HepG2 (cell line): ENCODE results near the gene TNFRSF1B. TPM values are rescaled to one million over a fixed set of nuclear protein-coding genes. Genes with fewer than 3 reads are reported as not detected.

Experiments used
- ATAC-seq: fragments of 200-7000 bp; cut with Tn5 transposase; 3 replicates; pipeline ENCODE4 v1.9.1; 2020; ENCODE audit warnings: mild to moderate bottlenecking, moderate library complexity
- BruUV-seq: library from RNA; stranded (reverse); fragments of 400-500 nt; replicated peaks from 2 replicates; lab custom pipeline; 2021; lab: Mats Ljungman, UMichigan
- CTCF ChIA-PET: fragments of 300-600 bp; formaldehyde crosslinking; extraction: SDS; loops from one replicate; lab custom pipeline; 2021; ENCODE audit warnings: low total read pairs, inconsistent platforms, low intra/inter-chr PET ratio; lab: Yijun Ruan, JAX
- POLR2A ChIA-PET: fragments of 350-600 bp; sonication (Branson Sonifier 250); formaldehyde crosslinking; loops from one replicate; lab custom pipeline; 2020; ENCODE audit warnings: antibody characterized with exemption, inconsistent platforms; lab: Yijun Ruan, JAX
- DNase-seq: peaks from one replicate; pipeline ENCODE4 v3.0.0-alpha.2; 2015; ENCODE audit warnings: low spot score
- FAIRE-seq: peaks from 3 replicates; lab custom pipeline; 2011; peaks lifted over from hg19 to GRCh38; lab: Jason Lieb, UNC
- H2AFZ ChIP-seq: one replicate; pipeline ENCODE4 v1.6.1; 2011; ENCODE audit warnings: low read length, inconsistent platforms
- H3K27ac ChIP-seq: fragments of 300-600 bp; 3 replicates; pipeline ENCODE4 v1.8.0; 2011; ENCODE audit warnings: mixed run types, mild to moderate bottlenecking, mixed read lengths, low read length, inconsistent platforms; ENCODE audit not compliant: insufficient read depth; ENCODE audit errors: extremely low read length
- H3K27me3 ChIP-seq, 2 experiments: fragments of 200-600 bp in 1 of 2; 2 replicates in 1 of 2; 3 replicates in 1 of 2; pipeline versions ENCODE4 v1.6.0 to v1.8.0; 2011; ENCODE audit warnings: low read length in 2 of 2, mild to moderate bottlenecking in 2 of 2, moderate library complexity in 2 of 2, inconsistent platforms in 1 of 2; ENCODE audit not compliant: insufficient read depth in 2 of 2, control insufficient read depth in 1 of 2
- H3K36me3 ChIP-seq, 2 experiments: fragments of 200-600 bp in 1 of 2; replicated peaks in 1 of 2; 2 replicates in 1 of 2; 3 replicates in 1 of 2; pipeline versions ENCODE4 v1.5.1 to v1.8.0; 2011; ENCODE audit warnings: low read length in 2 of 2, inconsistent platforms in 1 of 2; ENCODE audit not compliant: insufficient read depth in 2 of 2, control insufficient read depth in 1 of 2
- H3K4me1 ChIP-seq: 2 replicates; pipeline ENCODE4 v1.5.1; 2012; ENCODE audit warnings: low read length, inconsistent platforms; ENCODE audit not compliant: insufficient read depth
- H3K4me2 ChIP-seq: 2 replicates; pipeline ENCODE4 v1.6.0; 2011; ENCODE audit warnings: low read depth, low read length, inconsistent platforms
- H3K4me3 ChIP-seq, 3 experiments: fragments of 200-600 bp in 1 of 3; sonication (generic), shearing (Covaris generic) in 1 of 3; replicated peaks in 1 of 3; 2 replicates each; pipeline ENCODE4 v1.5.1; 2011 to 2016; ENCODE audit warnings: low read length in 3 of 3, inconsistent platforms in 2 of 3, low read depth in 2 of 3, mild to moderate bottlenecking in 2 of 3, control low read depth in 1 of 3, mixed read lengths in 1 of 3; ENCODE audit not compliant: insufficient read depth in 1 of 3
- H3K79me2 ChIP-seq: one replicate; pipeline ENCODE4 v1.6.1; 2011; ENCODE audit warnings: low read length, inconsistent platforms; ENCODE audit not compliant: insufficient read depth
- H3K9ac ChIP-seq: 2 replicates; pipeline ENCODE4 v1.6.0; 2011; ENCODE audit warnings: mild to moderate bottlenecking, low read depth, low read length, inconsistent platforms; ENCODE audit not compliant: insufficient read depth
- H3K9me3 ChIP-seq: 2 replicates; pipeline ENCODE4 v1.5.1; 2012; ENCODE audit warnings: mild to moderate bottlenecking, low read length
- H4K20me1 ChIP-seq: 2 replicates; pipeline ENCODE4 v1.6.0; 2011; ENCODE audit warnings: inconsistent platforms, mild to moderate bottlenecking, low read length, moderate library complexity; ENCODE audit not compliant: insufficient read depth
- FOXA1 ChIP-seq, 2 experiments: fragments of 450-650 bp in 1 of 2; sonication (generic) in 1 of 2; formaldehyde crosslinking in 1 of 2; IDR thresholded peaks; 2 replicates each; pipeline versions ENCODE4 v1.4.0 to v1.6.1; 2016 to 2020; ENCODE audit warnings: missing genetic modification reagents in 1 of 2
- MXD3 ChIP-seq: IDR thresholded peaks from 2 replicates; pipeline ENCODE4 v1.6.1; 2016; ENCODE audit warnings: mild to moderate bottlenecking, missing biosample characterization, missing genetic modification reagents
- REXO4 ChIP-seq: sonication (generic); formaldehyde crosslinking; IDR thresholded peaks from 2 replicates; pipeline ENCODE4 v1.8.0; 2022; ENCODE audit warnings: missing genetic modification reagents, mild to moderate bottlenecking, borderline replicate concordance
- ZNF207 ChIP-seq: fragments of 450-650 bp; IDR thresholded peaks from 2 replicates; pipeline ENCODE4 v1.6.1; 2016; ENCODE audit warnings: antibody characterized with exemption, borderline replicate concordance
- ZNF598 ChIP-seq: sonication (generic); formaldehyde crosslinking; IDR thresholded peaks from 2 replicates; pipeline ENCODE4 v1.5.1; 2020; ENCODE audit warnings: mild to moderate bottlenecking, missing genetic modification reagents, borderline replicate concordance
- ZNF788 ChIP-seq: sonication (generic); formaldehyde crosslinking; IDR thresholded peaks from 2 replicates; pipeline ENCODE4 v1.5.0; 2020; ENCODE audit warnings: mild to moderate bottlenecking, missing genetic modification reagents, borderline replicate concordance
- ZSCAN25 ChIP-seq: sonication (generic); formaldehyde crosslinking; IDR thresholded peaks from 2 replicates; pipeline ENCODE4 v1.8.0; 2022; ENCODE audit warnings: mild to moderate bottlenecking, missing genetic modification reagents
- WGBS: methylation state at CpG from one replicate; pipeline ENCODE4 v1.1.6; 2017; ENCODE audit warnings: low lambda C conversion rate; 5-methylcytosine and 5-hydroxymethylcytosine counted together
- in situ Hi-C: cut with HindIII; loops from 2 replicates; pipeline ENCODE4 v1.10.0; 2017; ENCODE audit warnings: low pct_unique_long_range_greater_than_20kb; ENCODE audit not compliant: extremely low pct_ligation_motif_present
- intact Hi-C: fragments of 100-400 bp; cut with micrococcal nuclease; formaldehyde crosslinking; loops from one replicate; pipeline ENCODE4 v1.10.0; 2022; ENCODE audit not compliant: unreplicated experiment
- polyA plus RNA-seq, 8 experiments: library from polyadenylated mRNA; depleted of rRNA in 3 of 8; stranded (reverse) in 7 of 8; unstranded in 1 of 8; fragments of >200 nt; fragmentation: Illumina TruSeq in 4 of 8; extraction: Trizol in 4 of 8; gene quantifications; 2 replicates each; pipeline versions ENCODE4 v1.2.1 to v1.2.3, GENCODE V29; 2011 to 2016; ENCODE audit warnings: low read depth in 4 of 8, missing spikeins in 1 of 8, mixed read lengths in 1 of 8; ENCODE audit not compliant: insufficient read depth in 1 of 8
- total RNA-seq, 5 experiments: library from RNA; depleted of rRNA; stranded (reverse); fragments of >200 nt; fragmentation: Illumina TruSeq; extraction: Trizol; gene quantifications; 2 replicates each; pipeline ENCODE4 v1.2.3, GENCODE V29; 2016; ENCODE audit warnings: low read depth in 1 of 5

TNFRSF1B gene
- total and polyA plus RNA-seq, 2 of the 13 experiments (the other 11 are each of a cell fraction or from before 2014, with no cell fraction given), result 0.04 to 0.11 TPM

GRCh38 chr1:12143631-12144155, 23.1 kb upstream of the TNFRSF1B start (continued):
- no peak for TF ChIP-seq ZNF598 (CRISPR knock-in tag)
- no peak for TF ChIP-seq REXO4 (CRISPR knock-in tag)
- TF ChIP-seq FOXA1 (IDR thresholded peaks at IDR 0.05), result no peak
- peak; percentile 74 for TF ChIP-seq FOXA1 (CRISPR knock-in tag; IDR thresholded peaks at IDR 0.05)
- TF ChIP-seq MXD3 (CRISPR knock-in tag), result no peak

GRCh38 chr1:12144236-12144635, 22.6 kb upstream of the TNFRSF1B start:
- DNase-seq, result no peak
- no peaks in the 10 kb centered on the region for H4K20me1 ChIP-seq
- no peak for ATAC-seq
- FAIRE-seq, result no peak
- ChIA-PET POLR2A (no interaction called here), CTCF (no interaction called here)
- H3K36me3 ChIP-seq, result no peaks in the 10 kb centered on the region
- no peak overlapping the region for H3K4me3 ChIP-seq
- no TSS peak for BruUV-seq
- TF ChIP-seq ZNF207 (no peak), ZSCAN25 (CRISPR knock-in tag) (peak; percentile 77), ZNF788 (CRISPR knock-in tag) (no peak)
- peaks cover 43% of the 10 kb centered on the region for H3K4me1 ChIP-seq
- H3K9ac ChIP-seq, result no peak overlapping the region
- no peaks in the 10 kb centered on the region for H3K9me3 ChIP-seq
- in situ Hi-C loops, result no loop called here
- H3K27me3 ChIP-seq, result peaks cover 2 to 46% of the 10 kb centered on the region in 2 experiments; a peak in 4 of 5 replicates
- no peak overlapping the region for H3K4me2 ChIP-seq
- intact Hi-C loops, result no loop called here
- H3K27ac ChIP-seq, result no peak overlapping the region
- no peak overlapping the region for H2AFZ ChIP-seq
- 0% methylated on average over 8 of the region's 8 CpGs for WGBS
- H3K79me2 ChIP-seq, result no peaks in the 10 kb centered on the region
